ENCODE data around the gene SF3B2. TPM values are rescaled to one million over a fixed set of nuclear protein-coding genes. Genes with fewer than 3 reads are reported as not detected.

SF3B2 gene
- polyA plus RNA-seq, 1 of the 3 experiments (the other 2 are of a cell fraction), result 128 TPM

GRCh38 chr11:66015454-66015881 is 36.7 kb upstream of the SF3B2 start (continued):
- TF ChIP-seq EZH2phosphoT487 (IDR thresholded peaks at IDR 0.05; ENCODE audit: borderline replicate concordance, low read depth) (no peak), MXI1 (IDR thresholded peaks at IDR 0.05; ENCODE audit: low read depth, low read length) (no peak), TCF12 (IDR thresholded peaks at IDR 0.05) (peak; percentile 92), MEF2A (IDR thresholded peaks at IDR 0.05; ENCODE audit: borderline replicate concordance, low read depth) (peak; percentile 71; the same call in 1 of the 2 replicates), ELF1 (IDR thresholded peaks at IDR 0.05) (no peak), IRF3 (IDR thresholded peaks at IDR 0.05; ENCODE audit: low read depth, low read length) (no peak), GATA2 (CRISPR knock-in tag; IDR thresholded peaks at IDR 0.05) (no peak), RFX5 (IDR thresholded peaks at IDR 0.05; ENCODE audit: low read length) (no peak), RCOR1 (IDR thresholded peaks at IDR 0.05; ENCODE audit: low read length) (no peak), TAF1 (IDR thresholded peaks at IDR 0.05; ENCODE audit: borderline replicate concordance, low read depth, low read length) (no peak), NRF1 (IDR thresholded peaks at IDR 0.05; ENCODE audit: low read depth, low read length) (no peak), FOXJ3 (CRISPR knock-in tag; IDR thresholded peaks at IDR 0.05) (no peak), USF2 (IDR thresholded peaks at IDR 0.05; ENCODE audit: borderline replicate concordance, low read depth, low read length) (no peak), NFIC (IDR thresholded peaks at IDR 0.05; ENCODE audit: borderline replicate concordance) (peak; percentile 95), EP300 (IDR thresholded peaks at IDR 0.05; ENCODE audit: borderline replicate concordance in 1 of 2, low read depth in 1 of 2, low read length in 1 of 2) (peak in 1 of 2 experiments; percentile 86; a peak in 1 of 4 replicates), RXRA (IDR thresholded peaks at IDR 0.05; ENCODE audit: borderline replicate concordance, low read depth) (peak; percentile 97), RAD21 (IDR thresholded peaks at IDR 0.05; ENCODE audit: low read length) (no peak), JUND (IDR thresholded peaks at IDR 0.05) (peak; percentile 82), SMC3 (IDR thresholded peaks at IDR 0.05; ENCODE audit: low read depth, low read length) (no peak)
- TF ChIP-seq, protein P1, sequence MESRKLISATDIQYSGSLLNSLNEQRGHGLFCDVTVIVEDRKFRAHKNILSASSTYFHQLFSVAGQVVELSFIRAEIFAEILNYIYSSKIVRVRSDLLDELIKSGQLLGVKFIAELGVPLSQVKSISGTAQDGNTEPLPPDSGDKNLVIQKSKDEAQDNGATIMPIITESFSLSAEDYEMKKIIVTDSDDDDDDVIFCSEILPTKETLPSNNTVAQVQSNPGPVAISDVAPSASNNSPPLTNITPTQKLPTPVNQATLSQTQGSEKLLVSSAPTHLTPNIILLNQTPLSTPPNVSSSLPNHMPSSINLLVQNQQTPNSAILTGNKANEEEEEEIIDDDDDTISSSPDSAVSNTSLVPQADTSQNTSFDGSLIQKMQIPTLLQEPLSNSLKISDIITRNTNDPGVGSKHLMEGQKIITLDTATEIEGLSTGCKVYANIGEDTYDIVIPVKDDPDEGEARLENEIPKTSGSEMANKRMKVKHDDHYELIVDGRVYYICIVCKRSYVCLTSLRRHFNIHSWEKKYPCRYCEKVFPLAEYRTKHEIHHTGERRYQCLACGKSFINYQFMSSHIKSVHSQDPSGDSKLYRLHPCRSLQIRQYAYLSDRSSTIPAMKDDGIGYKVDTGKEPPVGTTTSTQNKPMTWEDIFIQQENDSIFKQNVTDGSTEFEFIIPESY (IDR thresholded peaks at IDR 0.05; ENCODE audit: borderline replicate concordance, low read depth), result 0 out of 2 replicates have a peak, but pooled peaks have one; percentile 14
- TF ChIP-seq, protein P2, sequence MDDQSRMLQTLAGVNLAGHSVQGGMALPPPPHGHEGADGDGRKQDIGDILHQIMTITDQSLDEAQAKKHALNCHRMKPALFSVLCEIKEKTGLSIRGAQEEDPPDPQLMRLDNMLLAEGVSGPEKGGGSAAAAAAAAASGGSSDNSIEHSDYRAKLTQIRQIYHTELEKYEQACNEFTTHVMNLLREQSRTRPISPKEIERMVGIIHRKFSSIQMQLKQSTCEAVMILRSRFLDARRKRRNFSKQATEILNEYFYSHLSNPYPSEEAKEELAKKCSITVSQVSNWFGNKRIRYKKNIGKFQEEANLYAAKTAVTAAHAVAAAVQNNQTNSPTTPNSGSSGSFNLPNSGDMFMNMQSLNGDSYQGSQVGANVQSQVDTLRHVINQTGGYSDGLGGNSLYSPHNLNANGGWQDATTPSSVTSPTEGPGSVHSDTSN (IDR thresholded peaks at IDR 0.05), result peak; percentile 74

Measured in SK-N-SH (cell line).